HG03060 (cell line): ENCODE data around the gene BTRC.

Experiments used
- ATAC-seq: cut with Tn5 transposase; IDR thresholded peaks from one replicate; pipeline ENCODE4 v1.9.1; 2021; ENCODE audit warnings: low read depth, moderate number of reproducible peaks; ENCODE audit not compliant: unreplicated experiment

Gene BTRC

DNA sequence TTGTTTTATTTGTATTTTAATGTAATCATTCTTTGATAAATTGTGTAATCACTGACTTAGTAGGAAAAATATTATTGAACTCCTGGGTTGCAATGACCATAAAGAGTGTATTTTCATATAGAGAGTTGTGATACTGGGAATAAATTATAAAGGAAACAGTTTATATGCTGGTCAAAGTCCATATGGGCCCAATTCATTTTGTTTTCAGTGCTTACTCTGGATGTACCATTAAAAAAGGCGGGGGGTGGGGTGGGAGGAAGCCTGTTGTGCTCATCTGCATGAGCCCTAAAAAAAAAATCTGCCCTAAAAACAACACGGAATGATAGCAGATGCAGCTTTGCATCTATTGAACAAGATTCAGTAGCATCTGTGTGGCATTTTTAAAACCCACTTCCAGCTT lies 114.2 kb downstream of the BTRC start:
- no peak for ATAC-seq

GRCh38 chr10:101476383-101476782 lies 122.4 kb downstream of the BTRC start:
- no peak for ATAC-seq

GRCh38 chr10:101478956-101479355 lies 125.0 kb downstream of the BTRC start:
- ATAC-seq, result no peak

- ATAC-seq, result no peak
Observed at GRCh38 chr10:101481256-101481655, 127.3 kb downstream of the BTRC start.

DNA sequence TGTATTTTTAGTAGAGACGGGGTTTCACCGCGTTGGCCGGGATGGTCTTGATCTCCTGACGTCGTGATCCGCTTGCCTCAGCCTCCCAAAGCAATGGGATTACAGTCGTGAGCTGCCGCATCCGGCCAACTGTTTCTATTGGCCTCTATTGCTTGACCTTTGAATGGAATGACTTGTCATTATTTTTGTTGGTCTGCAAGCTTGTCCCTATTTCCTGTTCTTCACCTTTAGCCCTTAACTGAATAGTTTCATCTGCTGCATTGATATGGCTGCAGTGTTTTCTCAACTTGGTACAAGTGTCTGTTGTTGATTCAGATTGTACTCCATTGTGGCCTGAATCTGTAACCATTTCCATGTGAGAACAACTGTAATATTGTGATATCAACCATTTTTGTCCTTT lies 128.6 kb downstream of the BTRC start:
- no peak for ATAC-seq

GRCh38 chr10:101484175-101484745 lies 130.3 kb downstream of the BTRC start:
- ATAC-seq, result no peak

GRCh38 chr10:101485207-101485606 lies 131.2 kb downstream of the BTRC start:
- no peak for ATAC-seq

DNA sequence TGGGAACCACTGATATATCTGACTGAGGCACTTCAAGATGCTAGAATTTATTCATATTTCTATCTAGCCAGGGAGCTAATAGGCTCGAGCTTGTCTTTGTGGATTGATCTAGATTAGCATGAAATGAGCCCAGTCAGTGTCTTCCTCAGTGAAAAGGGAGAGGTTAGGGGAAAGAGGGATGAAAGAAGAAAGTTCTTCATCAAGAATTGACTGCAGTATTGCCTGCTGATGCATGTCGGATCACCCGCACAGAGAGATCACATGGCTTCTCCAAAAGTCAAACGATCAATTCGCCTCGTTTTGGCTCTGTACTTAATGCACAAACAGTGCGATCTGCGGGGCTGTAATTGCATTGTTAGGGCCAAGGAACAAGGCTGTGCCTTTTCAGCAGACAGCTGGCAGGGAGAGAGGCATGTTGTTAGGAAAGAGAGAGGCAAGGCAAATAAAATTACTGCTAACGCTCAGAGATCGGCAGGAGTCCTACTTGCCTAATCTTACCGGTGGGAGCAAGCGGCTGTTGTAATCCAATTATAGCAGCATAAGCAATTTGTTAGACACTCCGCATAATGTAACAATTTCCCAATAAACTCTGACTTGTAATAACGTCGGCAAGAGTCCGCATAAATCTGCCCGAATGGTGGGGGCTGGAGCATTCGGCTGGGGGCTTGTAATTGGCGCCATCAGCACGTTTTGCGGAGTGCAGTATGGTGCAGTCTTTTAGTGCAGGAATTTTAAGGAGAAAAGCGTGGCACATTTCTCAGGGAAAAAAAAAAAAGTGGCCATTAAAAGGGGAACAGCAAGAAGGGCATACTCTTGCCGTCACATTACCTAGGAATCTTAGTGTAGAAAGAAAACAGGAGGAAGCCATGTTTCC lies 132.0 kb downstream of the BTRC start:
- ATAC-seq, result no peak

DNA sequence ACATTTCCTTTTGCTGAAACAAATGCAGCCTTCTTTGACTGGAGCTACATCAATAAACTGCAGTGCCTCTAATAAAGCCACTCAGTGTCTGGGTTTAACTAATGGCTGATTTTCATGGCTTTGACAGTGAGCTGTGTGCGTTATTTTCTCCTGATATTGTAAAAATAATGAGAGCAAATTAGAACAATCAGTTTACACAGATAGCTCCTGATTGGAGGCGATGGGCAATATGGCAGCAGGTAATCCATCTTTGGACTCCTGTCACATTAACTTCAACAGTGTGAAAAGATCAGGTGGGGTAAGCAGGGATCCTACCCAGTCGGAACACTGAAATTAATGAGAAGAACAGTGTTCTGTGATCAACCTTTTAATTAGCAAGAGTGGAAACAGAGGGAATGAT lies 133.4 kb downstream of the BTRC start:
- ATAC-seq, result no peak

DNA sequence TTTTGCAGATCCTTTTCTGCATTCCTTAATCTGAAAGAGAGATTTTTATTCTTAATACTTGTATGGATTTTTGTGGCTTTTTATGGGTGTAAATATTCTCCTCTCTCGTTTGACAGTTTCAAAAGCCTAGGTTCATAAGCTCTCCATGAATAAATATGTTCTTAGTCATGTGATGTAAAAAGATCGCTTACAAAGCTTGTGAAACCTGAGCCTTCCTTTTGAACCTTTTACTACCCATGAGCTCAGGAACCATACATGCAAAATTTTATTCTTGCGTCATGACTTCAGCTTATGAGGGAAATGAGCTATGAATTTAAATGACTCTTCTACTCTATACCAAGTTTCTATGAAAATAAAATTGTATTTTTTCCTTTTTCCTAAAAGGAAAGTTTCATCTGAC lies 135.4 kb downstream of the BTRC start:
- ATAC-seq, result no peak

DNA sequence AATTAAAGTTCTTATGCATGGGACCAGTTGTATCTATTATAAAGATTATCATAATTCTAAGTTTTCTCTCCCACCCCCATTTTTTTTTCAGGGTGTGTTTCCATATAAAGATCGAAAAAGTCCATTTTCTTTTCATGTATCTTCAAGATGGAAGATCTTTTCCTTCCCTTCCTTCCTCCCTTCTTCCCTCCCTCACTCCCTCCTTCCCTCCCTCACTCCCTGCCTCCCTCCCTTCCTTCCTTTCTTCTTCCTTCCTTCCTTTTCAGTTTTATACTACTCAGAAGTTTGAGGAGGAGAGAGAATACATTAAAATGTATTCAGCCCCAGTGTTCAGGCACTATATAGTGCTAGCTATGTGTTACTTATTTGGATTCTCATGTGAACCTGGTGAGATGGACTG lies 136.1 kb downstream of the BTRC start:
- ATAC-seq, result no peak

- ATAC-seq, result no peak
Observed at GRCh38 chr10:101492205-101492604, 138.2 kb downstream of the BTRC start.

- no peak for ATAC-seq
Observed at GRCh38 chr10:101492814-101493213, 138.8 kb downstream of the BTRC start.

DNA sequence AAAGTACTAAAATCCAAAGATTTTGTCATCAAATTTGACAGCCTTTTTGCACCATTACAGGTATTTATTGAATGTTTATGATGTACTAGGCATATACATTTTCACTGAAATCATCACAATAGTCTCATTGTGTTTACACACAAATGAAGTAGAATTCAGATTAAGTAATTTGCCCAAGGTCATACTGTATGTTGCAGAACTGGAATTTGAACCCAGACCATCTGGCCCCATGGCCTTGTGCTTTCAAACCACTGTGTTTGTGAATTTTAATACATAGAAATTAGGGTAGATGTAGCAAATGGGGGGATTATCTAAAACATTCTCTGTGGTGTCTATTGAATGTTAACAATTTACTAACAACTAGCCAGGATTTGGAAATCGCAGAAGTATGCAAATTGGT lies 139.3 kb downstream of the BTRC start:
- ATAC-seq, result no peak

GRCh38 chr10:101493782-101494281 lies 139.9 kb downstream of the BTRC start:
- no peak for ATAC-seq

GRCh38 chr10:101494650-101495049 lies 140.7 kb downstream of the BTRC start:
- ATAC-seq, result no peak

DNA sequence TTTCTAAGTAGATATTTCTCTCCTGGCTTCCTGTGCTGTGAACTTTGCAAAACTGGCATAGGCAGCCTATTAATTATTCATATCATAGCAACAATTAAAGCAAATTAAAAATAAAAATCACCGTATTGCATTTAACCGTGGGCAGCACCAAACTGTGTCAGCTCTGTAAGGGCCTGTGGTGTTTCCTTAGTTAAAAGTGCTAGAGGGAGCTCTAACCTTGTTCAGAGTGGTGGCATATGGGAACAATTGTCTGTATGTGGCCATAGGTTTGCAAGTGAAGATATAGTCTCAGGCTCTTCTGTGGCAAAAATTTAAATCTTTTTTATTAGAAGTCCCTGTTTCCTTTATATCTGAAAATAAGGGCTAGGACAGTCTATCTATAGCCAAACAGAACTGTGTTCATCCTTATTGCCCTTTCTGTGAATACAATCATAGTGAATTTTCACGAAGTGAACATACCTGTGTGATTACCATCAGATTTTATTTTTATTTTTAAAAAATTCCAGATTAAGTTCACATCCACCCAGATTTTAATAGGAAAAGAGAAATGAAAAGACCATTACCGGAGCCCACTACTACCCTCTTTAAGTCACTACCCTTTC lies 141.5 kb downstream of the BTRC start:
- ATAC-seq, result no peak

DNA sequence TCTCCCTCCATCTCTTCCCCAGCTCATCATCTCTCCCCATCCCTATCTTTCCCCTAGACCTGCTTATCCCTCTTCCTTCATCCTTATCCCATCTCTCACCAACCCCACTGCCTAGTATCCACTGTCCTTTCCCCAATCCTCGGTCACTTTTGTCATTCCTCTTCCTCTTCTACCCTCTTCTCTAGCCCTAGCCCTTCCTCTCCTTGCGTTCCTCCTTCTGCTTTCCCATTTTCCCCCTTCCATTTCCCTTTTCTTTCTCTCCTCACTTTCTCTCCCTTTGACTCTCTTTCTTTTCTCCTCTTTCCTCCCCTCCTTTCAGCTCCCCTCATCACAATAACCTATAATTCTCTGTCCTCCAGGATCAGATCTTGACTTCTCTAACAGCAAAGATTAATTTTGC lies 150.5 kb downstream of the BTRC start:
- ATAC-seq, result no peak

- ATAC-seq, result no peak
Observed at GRCh38 chr10:101506829-101507661, 153.1 kb downstream of the BTRC start.

- ATAC-seq, result no peak
Observed at GRCh38 chr10:101507828-101508227, 153.9 kb downstream of the BTRC start.

DNA sequence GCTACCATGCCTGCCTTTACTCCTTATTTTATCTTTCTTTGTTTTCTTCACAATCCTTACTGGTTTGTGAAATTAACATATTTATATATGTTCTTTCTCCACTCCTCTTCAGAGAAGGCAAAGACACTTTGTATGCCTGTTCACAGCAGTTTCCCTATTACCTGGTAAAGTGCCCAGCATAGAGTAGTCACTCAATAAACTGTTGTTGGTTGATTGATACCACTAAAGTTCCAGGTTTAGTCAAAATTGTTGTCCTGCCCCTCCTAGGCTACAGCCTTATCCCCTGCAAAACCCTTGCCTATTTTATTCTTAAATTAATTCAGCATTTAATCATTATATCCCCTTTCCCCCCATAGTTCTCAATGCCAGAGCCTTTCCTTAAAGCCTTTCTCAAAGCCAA lies 158.0 kb downstream of the BTRC start:
- no peak for ATAC-seq
